ENCODE data around the gene VPS37C.

DNA sequence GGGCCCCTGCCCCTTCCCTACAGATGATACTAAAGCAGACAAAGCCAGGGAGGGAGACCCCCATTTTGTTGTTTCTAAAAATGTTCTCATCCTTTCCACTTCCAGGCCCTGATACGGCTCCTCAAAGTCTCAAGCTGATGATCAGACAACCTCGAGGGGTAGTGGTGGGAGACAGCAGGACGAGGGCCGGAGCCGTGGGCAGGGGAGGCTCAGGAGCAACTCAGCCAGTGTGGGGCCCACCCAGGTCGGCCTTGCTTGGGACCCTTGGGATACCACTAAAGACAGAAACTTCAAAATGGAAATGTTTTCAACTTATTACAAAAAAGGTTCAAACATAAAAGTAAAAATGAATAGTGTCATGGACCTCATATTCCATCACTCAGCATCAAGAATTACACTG is 15.2 kb upstream of the VPS37C start:
- no peak for TF ChIP-seq POLR2A (IDR thresholded peaks at IDR 0.05; ENCODE audit: borderline replicate concordance, extremely low read depth, insufficient read depth, insufficient read length)
- TF ChIP-seq RAD21 (IDR thresholded peaks at IDR 0.05; ENCODE audit: low read depth): no peak
- TF ChIP-seq, protein P1, sequence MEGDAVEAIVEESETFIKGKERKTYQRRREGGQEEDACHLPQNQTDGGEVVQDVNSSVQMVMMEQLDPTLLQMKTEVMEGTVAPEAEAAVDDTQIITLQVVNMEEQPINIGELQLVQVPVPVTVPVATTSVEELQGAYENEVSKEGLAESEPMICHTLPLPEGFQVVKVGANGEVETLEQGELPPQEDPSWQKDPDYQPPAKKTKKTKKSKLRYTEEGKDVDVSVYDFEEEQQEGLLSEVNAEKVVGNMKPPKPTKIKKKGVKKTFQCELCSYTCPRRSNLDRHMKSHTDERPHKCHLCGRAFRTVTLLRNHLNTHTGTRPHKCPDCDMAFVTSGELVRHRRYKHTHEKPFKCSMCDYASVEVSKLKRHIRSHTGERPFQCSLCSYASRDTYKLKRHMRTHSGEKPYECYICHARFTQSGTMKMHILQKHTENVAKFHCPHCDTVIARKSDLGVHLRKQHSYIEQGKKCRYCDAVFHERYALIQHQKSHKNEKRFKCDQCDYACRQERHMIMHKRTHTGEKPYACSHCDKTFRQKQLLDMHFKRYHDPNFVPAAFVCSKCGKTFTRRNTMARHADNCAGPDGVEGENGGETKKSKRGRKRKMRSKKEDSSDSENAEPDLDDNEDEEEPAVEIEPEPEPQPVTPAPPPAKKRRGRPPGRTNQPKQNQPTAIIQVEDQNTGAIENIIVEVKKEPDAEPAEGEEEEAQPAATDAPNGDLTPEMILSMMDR (IDR thresholded peaks at IDR 0.05 in 2 of 3, conservative IDR thresholded peaks at IDR 0.05 in 1 of 3; ENCODE audit: borderline replicate concordance in 1 of 3, insufficient read depth in 1 of 3, low read depth in 2 of 3, low read length in 2 of 3): no peak

All from HCT116 (cell line).